H9 (cell line): Measurements from ENCODE around the gene RPRD2. TPM values are rescaled to one million over a fixed set of nuclear protein-coding genes. Genes with fewer than 3 reads are reported as not detected.

Experiments
- DNase-seq: peaks from one replicate; pipeline ENCODE4 v3.0.0-alpha.2; 2017
- H2AFZ ChIP-seq: one replicate; pipeline ENCODE4 v1.6.1; 2013; ENCODE audit warnings: mild to moderate bottlenecking, low read length, control low read depth, moderate library complexity
- H2AK5ac ChIP-seq: 2 replicates; pipeline ENCODE4 v1.6.1; 2013; ENCODE audit warnings: low read length, control low read depth, mixed read lengths; ENCODE audit not compliant: insufficient read length
- H2BK120ac ChIP-seq: one replicate; pipeline ENCODE4 v1.6.1; 2013; ENCODE audit warnings: low read depth, mild to moderate bottlenecking, low read length, control low read depth, inconsistent platforms; ENCODE audit not compliant: poor library complexity, severe bottlenecking
- H2BK12ac ChIP-seq: 2 replicates; pipeline ENCODE4 v1.6.1; 2013; ENCODE audit warnings: low read length, control low read depth, mixed read lengths, low read depth; ENCODE audit not compliant: insufficient read length
- H2BK15ac ChIP-seq: 2 replicates; pipeline ENCODE4 v1.6.1; 2013; ENCODE audit warnings: low read depth, low read length, control low read depth
- H2BK20ac ChIP-seq: one replicate; pipeline ENCODE4 v1.6.1; 2013; ENCODE audit warnings: low read depth, mild to moderate bottlenecking, low read length, control low read depth, inconsistent platforms; ENCODE audit not compliant: poor library complexity, severe bottlenecking
- H2BK5ac ChIP-seq: 2 replicates; pipeline ENCODE4 v1.6.1; 2013; ENCODE audit warnings: low read length, control low read depth, mixed read lengths; ENCODE audit not compliant: insufficient read length
- H3K14ac ChIP-seq: 2 replicates; pipeline ENCODE4 v1.6.1; 2013; ENCODE audit warnings: low read length, control low read depth; ENCODE audit not compliant: insufficient read depth
- H3K18ac ChIP-seq: 2 replicates; pipeline ENCODE4 v1.6.1; 2013; ENCODE audit warnings: low read depth, mild to moderate bottlenecking, mixed read lengths, low read length, control low read depth; ENCODE audit not compliant: insufficient read length
- H3K23ac ChIP-seq: 2 replicates; pipeline ENCODE4 v1.6.1; 2013; ENCODE audit warnings: low read length, control low read depth, mixed read lengths, low read depth; ENCODE audit not compliant: insufficient read length
- H3K23me2 ChIP-seq: 2 replicates; pipeline ENCODE4 v1.6.1; 2013; ENCODE audit warnings: low read depth, mild to moderate bottlenecking, mixed read lengths, low read length, control low read depth; ENCODE audit not compliant: insufficient read length, poor library complexity, severe bottlenecking
- H3K27ac ChIP-seq: 2 replicates; pipeline ENCODE4 v1.5.1; 2013; ENCODE audit warnings: low read length, control low read depth, mixed read lengths, low read depth; ENCODE audit not compliant: insufficient read length
- H3K27me3 ChIP-seq: 2 replicates; pipeline ENCODE4 v1.6.1; 2013; ENCODE audit warnings: low read length, control low read depth, inconsistent platforms; ENCODE audit not compliant: insufficient read depth
- H3K4ac ChIP-seq: 2 replicates; pipeline ENCODE4 v1.6.1; 2013; ENCODE audit warnings: low read depth, mild to moderate bottlenecking, control low read depth, inconsistent platforms, low read length, moderate library complexity
- H3K4me1 ChIP-seq: 2 replicates; pipeline ENCODE4 v1.6.1; 2013; ENCODE audit warnings: low read length, control low read depth, inconsistent platforms; ENCODE audit not compliant: insufficient read depth
- H3K4me2 ChIP-seq: 2 replicates; pipeline ENCODE4 v1.6.1; 2013; ENCODE audit warnings: low read length, control low read depth, mixed read lengths; ENCODE audit not compliant: insufficient read length, insufficient read depth
- H3K56ac ChIP-seq: 2 replicates; pipeline ENCODE4 v1.6.1; 2013; ENCODE audit warnings: low read depth, mild to moderate bottlenecking, mixed read lengths, low read length, control low read depth; ENCODE audit not compliant: insufficient read length
- H3K79me1 ChIP-seq: 2 replicates; pipeline ENCODE4 v1.6.1; 2013; ENCODE audit warnings: low read depth, mild to moderate bottlenecking, moderate library complexity, low read length, control low read depth, inconsistent platforms; ENCODE audit not compliant: insufficient read depth, poor library complexity, severe bottlenecking
- H3K79me2 ChIP-seq: 2 replicates; pipeline ENCODE4 v1.6.1; 2013; ENCODE audit warnings: low read length, control low read depth, inconsistent platforms; ENCODE audit not compliant: insufficient read depth
- H3K9ac ChIP-seq: 2 replicates; pipeline ENCODE4 v1.6.1; 2013; ENCODE audit warnings: low read length, control low read depth, mixed read lengths; ENCODE audit not compliant: insufficient read length; ENCODE audit errors: extremely low read depth
- H3K9me3 ChIP-seq: one replicate; pipeline ENCODE4 v1.6.1; 2013; ENCODE audit warnings: low read depth, low read length, inconsistent platforms; ENCODE audit not compliant: control insufficient read depth
- H3T11ph ChIP-seq: one replicate; pipeline ENCODE4 v1.6.1; 2013; ENCODE audit warnings: mild to moderate bottlenecking, low read length, control low read depth, inconsistent platforms
- H4K20me1 ChIP-seq: one replicate; pipeline ENCODE4 v1.6.1; 2013; ENCODE audit not compliant: control insufficient read depth, insufficient read length, insufficient read depth
- H4K5ac ChIP-seq: 2 replicates; pipeline ENCODE4 v1.6.1; 2013; ENCODE audit warnings: low read depth, mild to moderate bottlenecking, mixed read lengths, low read length, control low read depth; ENCODE audit not compliant: insufficient read length
- H4K8ac ChIP-seq: replicated peaks from 2 replicates; pipeline ENCODE4 v1.6.1; 2013; ENCODE audit warnings: low read length, control low read depth, mixed read lengths, low read depth; ENCODE audit not compliant: insufficient read length
- H4K91ac ChIP-seq: 2 replicates; pipeline ENCODE4 v1.6.1; 2013; ENCODE audit warnings: low read depth, mild to moderate bottlenecking, moderate library complexity, mixed read lengths, low read length, control low read depth; ENCODE audit not compliant: insufficient read length
- H3K27ac Mint-ChIP-seq, 3 experiments: 2 replicates in 2 of 3; 3 replicates in 1 of 3; pipeline ENCODE4 v1.8.0; 2020 to 2021; ENCODE audit warnings: mixed read lengths in 3 of 3, mild to moderate bottlenecking in 1 of 3, moderate library complexity in 1 of 3
- H3K27me3 Mint-ChIP-seq: 2 replicates; pipeline ENCODE4 v1.8.0; 2021; ENCODE audit warnings: low read depth, mild to moderate bottlenecking, moderate library complexity, mixed read lengths
- H3K36me3 Mint-ChIP-seq, 3 experiments: 2 replicates in 2 of 3; 3 replicates in 1 of 3; pipeline ENCODE4 v1.8.0; 2020 to 2021; ENCODE audit warnings: low read depth in 3 of 3, mixed read lengths in 3 of 3; ENCODE audit not compliant: insufficient read depth in 1 of 3
- H3K4me1 Mint-ChIP-seq, 2 experiments: 2 replicates each; pipeline ENCODE4 v1.8.0; 2020; ENCODE audit warnings: mixed read lengths in 2 of 2
- H3K4me3 Mint-ChIP-seq, 2 experiments: 2 replicates in 1 of 2; 3 replicates in 1 of 2; pipeline ENCODE4 v1.8.0; 2020 to 2021; ENCODE audit warnings: mild to moderate bottlenecking in 2 of 2, mixed read lengths in 2 of 2, moderate library complexity in 1 of 2
- H3K9me3 Mint-ChIP-seq, 2 experiments: 2 replicates in 1 of 2; 3 replicates in 1 of 2; pipeline ENCODE4 v1.8.0; 2020; ENCODE audit warnings: mild to moderate bottlenecking in 2 of 2, mixed read lengths in 2 of 2, moderate library complexity in 1 of 2
- WGBS: extraction: QIAGEN DNeasy Blood & Tissue Kit; methylation state at CpG from one replicate; pipeline ENCODE4 v1.1.7; 2013; ENCODE audit warnings: missing lambda C conversion rate, low lambda C conversion rate, mixed read lengths; ENCODE audit not compliant: insufficient read length; ENCODE audit errors: extremely low coverage; 5-methylcytosine and 5-hydroxymethylcytosine counted together
- total RNA-seq: library from RNA; stranded (reverse); gene quantifications from 2 replicates; pipeline ENCODE4 v1.2.1, GENCODE V29; 2021
- TF ChIP-seq, protein P1 (sequence below): fragments of 200-600 bp; sonication (generic); conservative IDR thresholded peaks from 3 replicates; pipeline ENCODE4 v1.8.0; 2021; ENCODE audit warnings: antibody characterized with exemption, mild to moderate bottlenecking

The RPRD2 gene
- total RNA-seq, 1 experiment from 2014 or later: 39.0 TPM

DNA sequence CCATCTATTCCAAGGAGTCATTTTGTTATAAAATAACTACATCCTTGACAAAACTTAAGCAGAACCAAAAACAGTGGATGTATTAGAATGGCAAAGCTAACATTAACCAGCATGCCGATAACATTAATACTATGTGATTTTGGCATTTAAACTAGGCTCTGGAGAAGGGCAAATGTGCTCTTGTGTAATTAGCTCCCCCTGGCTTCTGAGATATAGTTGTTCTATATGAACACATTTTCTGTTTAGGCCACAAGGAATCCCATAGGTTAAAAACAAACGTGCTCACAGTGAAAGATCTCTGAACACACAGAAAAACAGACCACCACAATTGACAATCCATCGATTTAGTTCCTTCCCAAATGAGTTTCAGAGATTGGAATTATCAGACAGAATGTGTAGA, 65.9 kb downstream of the RPRD2 start:
- Histone ChIP-seq H2AFZ (no peak overlapping the region), H2BK120ac (no peak overlapping the region), H3K9me3 (no peaks in the 10 kb centered on the region), H2AK5ac (no peak overlapping the region), H4K20me1 (no peaks in the 10 kb centered on the region), H4K5ac (no peak overlapping the region), H4K8ac (no peak overlapping the region), H4K91ac (no peak overlapping the region), H3K4me1 (no peaks in the 10 kb centered on the region), H3K79me1 (peaks cover 3% of the 10 kb centered on the region), H3K4me2 (no peak overlapping the region), H3K23ac (no peak overlapping the region), H3K56ac (no peak overlapping the region), H3K27me3 (no peaks in the 10 kb centered on the region), H3K27ac (no peak overlapping the region), H2BK15ac (no peak overlapping the region), H3K18ac (no peak overlapping the region), H3K79me2 (no peaks in the 10 kb centered on the region), H3T11ph (no peak overlapping the region), H2BK20ac (no peak overlapping the region), H3K23me2 (no peaks in the 10 kb centered on the region), H3K4ac (no peak overlapping the region), H2BK5ac (no peak overlapping the region), H3K14ac (no peak overlapping the region), H3K9ac (no peak overlapping the region), H2BK12ac (no peak overlapping the region)
- peak overlapping the region in 1 of 3 experiments; percentile 0; a peak in 1 of 7 replicates for H3K27ac Mint-ChIP-seq
- no peak for DNase-seq
- H3K9me3 Mint-ChIP-seq: no peaks in the 10 kb centered on the region
- H3K4me3 Mint-ChIP-seq: no peak overlapping the region
- H3K36me3 Mint-ChIP-seq: peaks cover 0 to 22% (median 12%) of the 10 kb centered on the region in 3 experiments; a peak in 4 of 7 replicates
- WGBS: no CpG with 5 or more reads among the region's 3 CpGs
- peaks cover 5% of the 10 kb centered on the region in 2 experiments for H3K4me1 Mint-ChIP-seq
- TF ChIP-seq, protein P1, sequence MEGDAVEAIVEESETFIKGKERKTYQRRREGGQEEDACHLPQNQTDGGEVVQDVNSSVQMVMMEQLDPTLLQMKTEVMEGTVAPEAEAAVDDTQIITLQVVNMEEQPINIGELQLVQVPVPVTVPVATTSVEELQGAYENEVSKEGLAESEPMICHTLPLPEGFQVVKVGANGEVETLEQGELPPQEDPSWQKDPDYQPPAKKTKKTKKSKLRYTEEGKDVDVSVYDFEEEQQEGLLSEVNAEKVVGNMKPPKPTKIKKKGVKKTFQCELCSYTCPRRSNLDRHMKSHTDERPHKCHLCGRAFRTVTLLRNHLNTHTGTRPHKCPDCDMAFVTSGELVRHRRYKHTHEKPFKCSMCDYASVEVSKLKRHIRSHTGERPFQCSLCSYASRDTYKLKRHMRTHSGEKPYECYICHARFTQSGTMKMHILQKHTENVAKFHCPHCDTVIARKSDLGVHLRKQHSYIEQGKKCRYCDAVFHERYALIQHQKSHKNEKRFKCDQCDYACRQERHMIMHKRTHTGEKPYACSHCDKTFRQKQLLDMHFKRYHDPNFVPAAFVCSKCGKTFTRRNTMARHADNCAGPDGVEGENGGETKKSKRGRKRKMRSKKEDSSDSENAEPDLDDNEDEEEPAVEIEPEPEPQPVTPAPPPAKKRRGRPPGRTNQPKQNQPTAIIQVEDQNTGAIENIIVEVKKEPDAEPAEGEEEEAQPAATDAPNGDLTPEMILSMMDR: peak; percentile 32; the same call in 1 of the 3 replicates
- H3K27me3 Mint-ChIP-seq: no peaks in the 10 kb centered on the region
